Ramos (cell line): ENCODE data around the gene CNTNAP2.

ENCODE experiments used
- in situ Hi-C: fragments of 300-500 bp; cut with MboI; formaldehyde crosslinking; loops from one replicate; pipeline ENCODE4 v1.14.3; 2022; ENCODE audit warnings: low sequenced_read_pairs; ENCODE audit not compliant: unreplicated experiment

Gene CNTNAP2

DNA sequence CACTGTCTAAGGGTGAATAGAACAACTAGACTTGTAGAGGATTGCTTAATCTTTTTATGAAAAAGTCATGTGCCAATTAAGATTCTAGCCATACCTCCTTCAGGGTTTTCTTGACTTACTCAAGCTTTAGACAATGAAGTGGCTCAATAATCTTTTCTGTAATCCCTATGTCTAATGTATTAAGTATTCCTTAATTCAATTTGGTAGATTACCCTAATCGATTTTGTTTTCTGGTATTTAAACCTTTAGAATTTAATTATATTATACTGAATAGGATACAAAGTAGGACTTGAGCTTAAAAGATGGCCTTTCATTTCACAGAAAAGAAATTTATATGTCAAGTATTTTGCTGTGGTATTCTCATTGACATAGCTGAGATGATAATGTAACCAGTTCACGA, 1876.1 kb downstream of the CNTNAP2 start:
- in situ Hi-C loops: no loop called here

DNA sequence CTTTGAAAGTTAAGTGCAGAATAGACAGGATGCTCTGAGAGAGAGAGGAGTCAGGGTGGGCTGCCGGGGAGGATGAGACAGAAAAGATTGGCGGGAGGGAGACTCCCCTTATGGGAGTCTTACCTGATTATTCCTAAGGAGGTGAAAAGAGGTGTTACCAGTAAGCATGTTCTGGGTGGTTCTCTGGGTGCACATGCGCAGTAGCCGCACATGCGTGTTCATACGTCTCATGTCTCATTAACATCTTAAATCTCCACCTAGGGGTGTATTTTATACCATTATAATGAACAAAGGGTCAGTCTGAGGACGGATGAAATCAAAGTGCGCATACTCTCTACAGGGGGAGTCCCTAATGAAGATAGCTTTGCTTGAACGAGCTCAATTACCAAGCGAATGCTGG, 1881.0 kb downstream of the CNTNAP2 start:
- in situ Hi-C loops: no loop called here

GRCh38 chr7:147999962-148000361, 1883.4 kb downstream of the CNTNAP2 start:
- in situ Hi-C loops: no loop called here

DNA sequence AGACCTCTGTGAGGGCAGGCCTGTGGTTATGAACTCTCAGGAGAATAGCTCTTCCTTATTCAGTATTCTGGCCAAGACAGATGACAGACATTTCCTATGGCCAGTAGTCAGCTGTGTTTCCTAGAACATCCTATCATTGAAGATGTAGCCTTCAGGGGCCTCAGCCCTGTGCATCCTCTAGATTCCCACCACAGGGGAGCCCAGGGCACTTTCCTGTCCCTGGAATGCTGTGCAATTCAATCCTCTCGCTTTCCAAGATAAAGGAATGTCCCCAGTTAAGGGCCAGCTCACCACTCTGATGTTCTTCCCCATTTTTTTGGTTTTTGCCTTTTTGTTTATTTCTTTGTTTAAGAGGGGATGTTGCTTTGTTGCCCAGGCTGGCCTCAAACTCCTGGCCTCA, 1895.2 kb downstream of the CNTNAP2 start:
- in situ Hi-C loops: no loop called here

- in situ Hi-C loops: no loop called here
These were observed 1897.4 kb downstream of the CNTNAP2 start for GRCh38 chr7:148014001-148014400.

DNA sequence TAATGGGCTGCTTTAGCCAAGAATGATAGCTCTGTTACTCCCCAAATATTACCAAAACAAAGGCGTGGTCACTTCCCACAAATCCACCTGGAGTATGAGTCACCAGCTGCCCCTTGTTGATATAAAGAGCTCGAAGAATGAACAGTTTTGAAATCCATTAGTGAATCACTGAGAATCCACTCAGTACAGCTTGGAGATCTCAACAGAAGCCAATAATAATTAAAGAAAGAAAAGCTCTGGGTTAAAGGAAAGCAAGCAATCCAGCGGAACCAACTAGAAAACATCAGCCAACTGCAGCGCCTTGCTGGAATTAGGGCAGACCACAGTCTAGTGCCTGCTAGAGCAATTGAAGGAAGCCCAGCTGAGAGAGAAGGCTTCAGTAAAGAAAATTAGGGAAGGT, 1897.9 kb downstream of the CNTNAP2 start:
- in situ Hi-C loops: no loop called here

DNA sequence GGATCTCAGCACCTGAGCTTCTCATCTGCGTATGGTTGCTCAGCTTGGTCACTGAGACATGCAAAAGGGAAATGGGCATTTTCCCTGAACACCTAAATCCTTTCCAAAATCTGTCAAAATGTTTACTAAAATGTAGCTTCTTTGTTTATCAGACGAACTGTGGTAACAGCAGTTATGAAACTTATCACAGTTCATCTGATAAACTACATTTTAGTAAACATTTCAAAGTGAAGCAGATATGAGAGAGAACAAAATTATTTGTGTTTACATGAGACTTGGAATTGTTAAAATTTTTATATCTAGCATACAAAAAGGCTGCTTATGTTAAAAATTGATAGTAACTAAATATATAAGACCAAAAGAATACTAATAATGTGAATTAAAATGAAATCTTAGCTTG, 1900.5 kb downstream of the CNTNAP2 start:
- in situ Hi-C loops: no loop called here

- in situ Hi-C loops: no loop called here
These were observed 1904.1 kb downstream of the CNTNAP2 start for GRCh38 chr7:148020679-148021078.

GRCh38 chr7:148021507-148022045, 1905.0 kb downstream of the CNTNAP2 start:
- in situ Hi-C loops: no loop called here

DNA sequence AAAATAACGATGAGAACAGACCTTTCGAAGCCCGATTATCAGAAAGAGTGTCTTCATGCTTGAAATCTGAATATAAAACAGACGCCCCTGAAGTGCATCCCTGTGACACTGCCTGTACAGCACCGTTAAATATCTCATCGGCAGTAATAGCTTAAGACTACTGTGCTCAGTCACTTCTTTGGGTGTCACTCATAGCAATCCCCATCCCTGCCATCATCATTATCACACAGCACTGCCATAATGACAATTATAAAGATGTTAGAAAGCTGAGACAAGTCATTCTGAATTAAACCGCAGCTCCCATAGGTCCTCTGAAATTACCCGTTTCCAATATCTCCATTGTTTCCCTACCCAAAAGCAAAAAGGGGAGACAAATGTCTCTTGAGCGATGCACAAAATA, 1906.2 kb downstream of the CNTNAP2 start:
- in situ Hi-C loops: no loop called here

DNA sequence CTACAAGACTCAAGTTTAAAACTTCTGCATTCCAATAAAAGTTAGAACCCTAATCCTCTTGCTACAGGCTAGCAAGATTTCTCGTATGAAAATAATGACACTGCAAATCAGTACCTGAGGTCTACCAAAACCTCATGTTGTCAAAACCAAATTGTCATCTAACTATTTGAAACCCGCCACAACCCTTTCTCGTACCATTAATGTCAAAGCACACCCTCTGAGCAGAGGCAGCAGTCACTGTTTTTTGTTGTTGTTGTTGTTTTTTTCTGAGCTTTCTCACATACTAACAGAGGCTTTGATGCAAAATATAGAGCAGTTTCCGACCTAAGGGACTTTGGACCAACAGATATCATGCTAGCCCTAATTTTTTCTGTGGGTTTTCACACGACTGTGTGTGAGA, 1910.1 kb downstream of the CNTNAP2 start:
- in situ Hi-C loops: no loop called here

- in situ Hi-C loops: no loop called here
These were observed 1911.6 kb downstream of the CNTNAP2 start for GRCh38 chr7:148028165-148028564.

- in situ Hi-C loops: no loop called here
These were observed 1914.4 kb downstream of the CNTNAP2 start for GRCh38 chr7:148031019-148031418.

DNA sequence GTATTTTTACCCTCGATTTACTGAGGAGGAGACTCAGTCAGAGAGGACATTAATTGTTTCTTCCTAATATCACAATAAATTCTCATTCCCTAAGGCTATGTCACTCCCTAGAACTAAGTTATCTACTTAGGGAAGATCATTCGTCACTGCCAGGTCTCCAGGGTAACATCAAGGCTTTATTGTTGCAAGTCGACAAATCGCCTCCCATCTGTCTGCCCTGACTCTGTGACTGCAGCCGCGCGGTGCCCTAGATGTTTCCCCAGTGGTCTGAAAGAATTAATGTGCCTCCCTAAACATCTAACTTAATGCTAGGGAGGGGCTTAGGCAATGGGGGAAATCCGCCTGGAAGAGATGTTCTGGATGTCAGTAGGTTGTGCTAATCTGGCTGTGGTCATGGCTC, 1915.2 kb downstream of the CNTNAP2 start:
- in situ Hi-C loops: no loop called here

- in situ Hi-C loops: no loop called here
These were observed 1919.3 kb downstream of the CNTNAP2 start for GRCh38 chr7:148035950-148036349.

GRCh38 chr7:148037044-148037443, 1920.4 kb downstream of the CNTNAP2 start:
- in situ Hi-C loops: no loop called here

DNA sequence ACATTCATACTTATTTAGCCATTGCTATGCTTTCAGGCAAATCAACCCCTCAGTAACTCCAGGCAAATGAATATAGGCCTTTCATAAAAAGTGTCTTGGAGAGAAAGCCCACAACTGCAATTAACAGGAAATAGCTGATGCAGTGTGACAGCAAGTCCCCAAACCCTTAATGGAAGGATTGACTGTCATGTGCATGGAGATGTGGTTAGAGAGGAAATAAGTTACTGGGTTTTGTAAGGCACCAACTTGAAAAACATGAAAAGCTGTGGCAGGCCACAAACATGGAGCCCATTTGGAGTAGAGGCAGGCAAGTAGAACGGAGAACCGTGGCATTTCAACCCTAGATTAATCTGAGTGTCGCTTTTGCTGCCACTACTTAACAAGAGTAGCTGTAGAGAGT, 1924.6 kb downstream of the CNTNAP2 start:
- in situ Hi-C loops: no loop called here

DNA sequence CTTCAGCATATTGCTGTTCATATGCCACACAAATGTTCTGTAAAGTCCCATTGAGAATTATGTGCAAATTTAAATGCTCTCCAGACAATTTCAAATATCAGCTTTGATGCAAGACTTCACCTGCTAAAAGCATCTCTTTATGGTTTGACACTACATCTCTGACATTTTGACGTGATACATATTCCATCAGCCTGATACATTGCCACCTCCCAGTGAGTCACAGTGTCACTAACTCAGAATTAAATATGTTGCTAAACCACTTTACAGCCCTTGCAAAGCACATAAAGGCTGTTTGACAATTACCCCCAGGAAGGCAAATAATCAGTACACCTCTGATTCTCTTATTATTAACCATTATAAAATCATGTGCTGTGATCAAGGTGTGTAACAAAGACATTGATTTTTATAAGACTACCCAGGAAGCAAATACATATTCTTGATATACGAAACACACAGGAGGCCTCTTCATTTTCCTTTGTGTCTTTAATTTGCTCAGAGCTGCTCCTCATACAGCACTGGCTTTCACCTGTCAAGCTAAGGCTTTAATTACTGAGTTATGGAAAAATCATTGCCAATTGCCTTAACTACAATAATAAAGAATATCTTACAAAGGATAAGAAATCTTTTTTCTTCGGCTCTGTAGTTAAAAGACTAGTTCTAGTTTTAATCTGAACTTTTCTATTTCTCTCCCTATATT, 1926.5 kb downstream of the CNTNAP2 start:
- in situ Hi-C loops: no loop called here

DNA sequence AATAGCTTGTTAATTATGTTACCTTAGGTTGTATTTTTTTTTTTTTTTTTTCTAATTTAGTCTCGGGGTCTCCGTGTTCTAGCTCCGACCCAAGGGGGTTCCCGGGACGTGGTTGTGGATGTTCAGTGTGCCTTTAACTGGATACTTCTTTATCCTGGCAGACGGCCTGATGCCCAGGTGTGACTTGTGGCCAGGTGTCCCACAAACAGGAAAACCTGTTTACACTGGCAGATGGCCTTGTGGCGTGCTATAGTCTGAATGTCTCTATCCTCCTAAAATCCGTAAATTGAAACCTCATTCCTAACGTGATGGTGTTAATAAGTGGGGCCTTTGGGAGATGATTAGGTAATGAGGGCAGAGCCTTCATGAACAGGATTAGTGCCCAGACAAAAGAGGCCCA, 1927.6 kb downstream of the CNTNAP2 start:
- in situ Hi-C loops: no loop called here

DNA sequence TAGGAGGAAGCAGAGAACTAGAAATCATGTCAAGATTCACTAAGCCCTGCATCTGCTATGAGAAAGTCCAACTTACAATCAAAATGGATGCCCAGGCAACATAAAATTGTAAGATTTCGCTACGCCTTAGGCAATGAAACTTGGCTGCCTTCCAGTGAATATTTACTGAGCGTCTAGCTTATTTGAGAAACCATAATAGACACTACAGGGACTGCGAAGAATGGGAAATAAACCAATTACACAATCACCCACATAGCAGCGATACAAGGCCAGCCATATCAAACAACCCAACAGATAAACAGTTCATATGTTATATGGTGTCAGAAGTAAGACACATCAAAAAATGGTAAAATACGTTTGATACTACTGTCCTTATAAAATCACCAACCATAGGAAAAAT, 1928.9 kb downstream of the CNTNAP2 start:
- in situ Hi-C loops: no loop called here

GRCh38 chr7:148049068-148049467, 1932.5 kb downstream of the CNTNAP2 start:
- in situ Hi-C loops: no loop called here

DNA sequence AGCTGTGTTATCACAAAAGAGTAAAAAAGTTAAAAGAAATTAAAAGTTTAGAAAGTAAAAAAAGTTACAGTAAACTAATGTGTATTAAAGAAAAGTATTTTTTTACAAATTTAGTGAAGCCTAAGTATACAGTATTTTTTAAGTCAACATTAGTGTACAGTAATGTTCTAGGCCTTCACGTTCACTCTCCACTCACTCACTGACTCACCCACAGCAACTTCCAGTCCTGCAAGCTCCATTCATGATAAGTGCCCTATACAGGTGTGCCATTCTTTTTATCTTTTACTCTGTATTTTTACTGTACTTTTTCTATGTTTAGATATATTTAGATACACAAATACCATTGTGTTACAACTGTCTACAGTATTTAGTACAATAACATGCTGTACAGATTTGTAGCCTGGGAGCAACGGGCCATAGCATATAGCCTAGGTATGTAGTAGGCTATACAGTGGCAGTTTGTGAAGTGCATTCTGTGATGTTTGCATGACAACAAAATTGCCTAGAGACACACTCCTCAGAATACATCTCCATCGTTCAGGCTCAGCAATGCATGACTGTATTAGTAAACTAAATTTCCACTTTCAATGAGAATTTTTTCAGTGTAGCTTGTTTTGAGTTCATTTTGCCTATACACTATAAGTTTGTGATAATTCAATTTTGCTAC, 1934.0 kb downstream of the CNTNAP2 start:
- in situ Hi-C loops: no loop called here
